ENCODE data around the gene TSPAN13. TPM values are rescaled to one million over a fixed set of nuclear protein-coding genes. Genes with fewer than 3 reads are reported as not detected.

TSPAN13 gene
- polyA plus RNA-seq, 1 donor (not counting 4 experiments of a cell fraction or from before 2014, with no cell fraction given) = 21.6 TPM

DNA sequence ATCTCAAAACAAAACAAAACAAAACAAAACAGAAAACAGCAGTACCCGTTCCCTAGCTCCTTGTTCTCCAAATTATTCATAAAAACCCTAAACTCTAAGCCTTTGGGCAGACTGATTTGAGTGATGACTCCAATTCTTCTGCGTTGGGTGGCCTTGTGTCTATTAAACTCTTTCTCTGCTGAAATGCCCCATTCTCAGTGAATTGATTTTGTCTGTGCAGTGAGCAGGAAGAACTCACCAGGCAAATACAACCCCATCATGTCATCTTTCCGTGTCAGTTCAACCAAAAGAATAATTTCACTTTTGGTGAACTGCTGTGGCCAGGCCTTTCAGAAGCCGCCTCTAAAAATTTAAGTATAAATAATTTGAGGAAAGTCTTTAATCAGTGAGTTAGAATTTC is 18.5 kb upstream of the TSPAN13 start:
- Histone ChIP-seq H4K20me1 (ENCODE audit: control insufficient read depth, extremely low read depth, insufficient read depth, low read length) (no peaks in the 10 kb centered on the region), H3K4me3 (ENCODE audit: control insufficient read depth in 2 of 3, extremely low read depth in 1 of 3, insufficient read depth in 2 of 3, low read depth in 1 of 3, low read length in 3 of 3) (no peak overlapping the region), H3K36me3 (ENCODE audit: control insufficient read depth in 2 of 2, extremely low read depth in 1 of 2, insufficient read depth in 2 of 2, low read length in 2 of 2) (no peaks in the 10 kb centered on the region), H3K9me3 (ENCODE audit: control insufficient read depth, low read depth, low read length) (no peaks in the 10 kb centered on the region), H3K79me2 (ENCODE audit: control insufficient read depth, insufficient read depth, low read length) (no peaks in the 10 kb centered on the region), H3K27me3 (ENCODE audit: control insufficient read depth, extremely low read depth, insufficient read depth, low read length) (no peaks in the 10 kb centered on the region), H3K9me1 (ENCODE audit: control insufficient read depth, extremely low read depth, insufficient read depth, low read length) (no peaks in the 10 kb centered on the region), H3K4me2 (ENCODE audit: control insufficient read depth, extremely low read depth, insufficient read depth, low read depth, low read length) (no peak overlapping the region), H3K4me1 (ENCODE audit: control insufficient read depth, extremely low read depth, insufficient read depth, low read length) (peaks cover 3% of the 10 kb centered on the region), H3K9ac (ENCODE audit: control insufficient read depth, extremely low read depth, insufficient read depth, low read length) (no peak overlapping the region), H2AFZ (ENCODE audit: control insufficient read depth, low read length) (no peak overlapping the region), H3K27ac (ENCODE audit: control insufficient read depth, insufficient read depth, low read length) (no peak overlapping the region)
- dilution Hi-C loops (cut with MboI; ENCODE audit: extremely low pct_ligation_motif_present, low sequenced_read_pairs) = no loop called here
- DNase-seq (ENCODE audit: low read depth, low spot score) = no peak
- no peak for TF ChIP-seq EZH2 (IDR thresholded peaks at IDR 0.05; ENCODE audit: low read length)
- TF ChIP-seq, protein P1, sequence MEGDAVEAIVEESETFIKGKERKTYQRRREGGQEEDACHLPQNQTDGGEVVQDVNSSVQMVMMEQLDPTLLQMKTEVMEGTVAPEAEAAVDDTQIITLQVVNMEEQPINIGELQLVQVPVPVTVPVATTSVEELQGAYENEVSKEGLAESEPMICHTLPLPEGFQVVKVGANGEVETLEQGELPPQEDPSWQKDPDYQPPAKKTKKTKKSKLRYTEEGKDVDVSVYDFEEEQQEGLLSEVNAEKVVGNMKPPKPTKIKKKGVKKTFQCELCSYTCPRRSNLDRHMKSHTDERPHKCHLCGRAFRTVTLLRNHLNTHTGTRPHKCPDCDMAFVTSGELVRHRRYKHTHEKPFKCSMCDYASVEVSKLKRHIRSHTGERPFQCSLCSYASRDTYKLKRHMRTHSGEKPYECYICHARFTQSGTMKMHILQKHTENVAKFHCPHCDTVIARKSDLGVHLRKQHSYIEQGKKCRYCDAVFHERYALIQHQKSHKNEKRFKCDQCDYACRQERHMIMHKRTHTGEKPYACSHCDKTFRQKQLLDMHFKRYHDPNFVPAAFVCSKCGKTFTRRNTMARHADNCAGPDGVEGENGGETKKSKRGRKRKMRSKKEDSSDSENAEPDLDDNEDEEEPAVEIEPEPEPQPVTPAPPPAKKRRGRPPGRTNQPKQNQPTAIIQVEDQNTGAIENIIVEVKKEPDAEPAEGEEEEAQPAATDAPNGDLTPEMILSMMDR (optimal IDR thresholded peaks at IDR 0.05 in 1 of 3, IDR thresholded peaks at IDR 0.05 in 1 of 3, conservative IDR thresholded peaks at IDR 0.05 in 1 of 3; ENCODE audit: extremely low read depth in 1 of 3, insufficient read depth in 2 of 3, low read length in 3 of 3) = no peak
- FAIRE-seq = no peak

DNA sequence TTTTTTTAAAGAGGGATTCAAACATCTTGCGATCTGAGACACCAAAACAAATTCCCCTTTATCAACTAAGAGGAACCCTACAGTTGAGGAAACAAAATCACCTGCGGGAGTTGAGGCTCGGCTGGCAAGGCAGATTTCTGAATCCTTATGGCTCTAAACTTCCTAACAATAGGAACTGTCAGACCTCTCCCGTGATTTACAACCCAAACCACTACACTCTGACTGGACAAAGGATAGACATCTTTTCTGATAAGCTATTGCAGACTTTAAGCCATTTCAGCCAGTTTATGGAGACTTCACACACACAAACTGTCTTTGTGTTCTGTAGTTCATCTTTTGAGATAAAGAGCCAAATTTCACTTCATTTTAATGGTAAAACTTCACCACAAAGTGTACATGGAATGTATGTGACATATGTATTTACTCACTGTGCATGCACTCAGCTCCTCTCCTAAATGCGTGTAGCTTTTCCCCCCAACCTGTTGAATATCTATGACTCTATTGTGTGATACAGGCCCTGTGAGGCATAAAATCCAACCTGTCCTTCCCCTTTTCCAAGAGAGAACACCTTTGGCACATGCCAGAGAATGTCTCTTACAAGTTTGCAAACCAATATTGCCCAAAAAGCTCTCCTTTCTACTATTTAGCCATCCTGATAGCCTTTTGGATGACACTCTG is 15.4 kb upstream of the TSPAN13 start:
- TF ChIP-seq, protein P1 (optimal IDR thresholded peaks at IDR 0.05 in 1 of 3, IDR thresholded peaks at IDR 0.05 in 1 of 3, conservative IDR thresholded peaks at IDR 0.05 in 1 of 3; ENCODE audit: extremely low read depth in 1 of 3, insufficient read depth in 2 of 3, low read length in 3 of 3) = no peak
- TF ChIP-seq EZH2 (IDR thresholded peaks at IDR 0.05; ENCODE audit: low read length) = no peak
- peaks cover 10% of the 10 kb centered on the region for H3K4me1 ChIP-seq (ENCODE audit: control insufficient read depth, extremely low read depth, insufficient read depth, low read length)
- no peaks in the 10 kb centered on the region for H3K9me3 ChIP-seq (ENCODE audit: control insufficient read depth, low read depth, low read length)
- H2AFZ ChIP-seq (ENCODE audit: control insufficient read depth, low read length) = no peak overlapping the region
- no peaks in the 10 kb centered on the region for H4K20me1 ChIP-seq (ENCODE audit: control insufficient read depth, extremely low read depth, insufficient read depth, low read length)
- no peak overlapping the region for H3K4me3 ChIP-seq (ENCODE audit: control insufficient read depth in 2 of 3, extremely low read depth in 1 of 3, insufficient read depth in 2 of 3, low read depth in 1 of 3, low read length in 3 of 3)
- DNase-seq (ENCODE audit: low read depth, low spot score) (no peak), FAIRE-seq (no peak)
- H3K9me1 ChIP-seq (ENCODE audit: control insufficient read depth, extremely low read depth, insufficient read depth, low read length) = no peaks in the 10 kb centered on the region
- no peaks in the 10 kb centered on the region for H3K36me3 ChIP-seq (ENCODE audit: control insufficient read depth in 2 of 2, extremely low read depth in 1 of 2, insufficient read depth in 2 of 2, low read length in 2 of 2)
- H3K79me2 ChIP-seq (ENCODE audit: control insufficient read depth, insufficient read depth, low read length) = no peaks in the 10 kb centered on the region
- H3K9ac ChIP-seq (ENCODE audit: control insufficient read depth, extremely low read depth, insufficient read depth, low read length) = no peak overlapping the region
- no peaks in the 10 kb centered on the region for H3K27me3 ChIP-seq (ENCODE audit: control insufficient read depth, extremely low read depth, insufficient read depth, low read length)
- no peak overlapping the region for H3K4me2 ChIP-seq (ENCODE audit: control insufficient read depth, extremely low read depth, insufficient read depth, low read depth, low read length)
- H3K27ac ChIP-seq (ENCODE audit: control insufficient read depth, insufficient read depth, low read length) = no peak overlapping the region
- dilution Hi-C loops (cut with MboI; ENCODE audit: extremely low pct_ligation_motif_present, low sequenced_read_pairs) = no loop called here
